ENCODE measurements around the gene EZH1. TPM values are rescaled to one million over a fixed set of nuclear protein-coding genes. Genes with fewer than 3 reads are reported as not detected.
"Not testable (repeated sequence)": the region's sequence is repeated elsewhere in the genome, so short reads cannot be mapped to it uniquely, and the experiment has no call there.

EZH1 gene
- total RNA-seq, 1 experiment from 2014 or later, result 4.5 TPM

DNA sequence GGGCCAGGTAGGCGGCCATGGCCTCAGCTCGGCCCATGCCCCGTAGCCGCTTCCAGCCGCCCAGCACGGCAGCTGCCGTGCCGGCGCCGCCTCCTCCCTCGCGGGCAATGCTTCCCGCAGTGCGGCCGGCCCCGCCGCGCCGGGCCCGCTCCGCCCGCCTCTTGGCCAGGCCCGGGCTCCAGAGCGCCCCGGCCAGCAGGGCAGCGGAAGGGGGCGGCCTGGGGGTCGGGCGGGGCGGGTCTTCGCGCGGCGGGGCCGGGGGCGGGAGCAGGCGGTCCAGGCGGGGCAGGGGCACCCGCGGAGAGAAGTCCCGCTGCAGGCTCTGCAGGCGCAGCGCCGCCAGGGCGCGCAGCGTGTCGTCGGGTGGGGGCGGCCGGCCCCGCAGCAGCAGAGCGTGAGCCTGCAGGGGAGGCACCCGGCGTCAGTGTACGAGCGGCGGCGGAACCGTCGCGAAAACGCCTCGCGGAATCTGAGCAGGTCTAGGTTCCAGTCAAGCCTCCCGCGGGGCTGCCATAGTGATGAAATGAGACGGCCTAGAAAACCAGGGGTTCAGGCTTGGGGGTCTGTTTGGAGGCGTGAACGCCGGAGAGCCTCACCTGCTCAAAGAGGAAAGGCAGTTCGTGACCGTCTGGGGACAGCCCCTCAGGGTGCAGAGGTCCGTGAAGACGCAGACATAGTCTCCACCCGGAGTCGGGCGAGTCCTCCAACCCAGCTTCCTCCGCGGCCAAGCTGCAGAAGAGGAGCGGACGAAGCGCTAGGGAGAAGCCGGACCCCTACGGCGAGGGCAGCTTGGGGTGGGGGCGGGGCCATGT, 74.7 kb downstream of the EZH1 start:
- no peak for DNase-seq (ENCODE audit: low spot score)

- DNase-seq (ENCODE audit: low spot score), result no peak
Observed at GRCh38 chr17:42669705-42669976, 75.2 kb downstream of the EZH1 start.

DNA sequence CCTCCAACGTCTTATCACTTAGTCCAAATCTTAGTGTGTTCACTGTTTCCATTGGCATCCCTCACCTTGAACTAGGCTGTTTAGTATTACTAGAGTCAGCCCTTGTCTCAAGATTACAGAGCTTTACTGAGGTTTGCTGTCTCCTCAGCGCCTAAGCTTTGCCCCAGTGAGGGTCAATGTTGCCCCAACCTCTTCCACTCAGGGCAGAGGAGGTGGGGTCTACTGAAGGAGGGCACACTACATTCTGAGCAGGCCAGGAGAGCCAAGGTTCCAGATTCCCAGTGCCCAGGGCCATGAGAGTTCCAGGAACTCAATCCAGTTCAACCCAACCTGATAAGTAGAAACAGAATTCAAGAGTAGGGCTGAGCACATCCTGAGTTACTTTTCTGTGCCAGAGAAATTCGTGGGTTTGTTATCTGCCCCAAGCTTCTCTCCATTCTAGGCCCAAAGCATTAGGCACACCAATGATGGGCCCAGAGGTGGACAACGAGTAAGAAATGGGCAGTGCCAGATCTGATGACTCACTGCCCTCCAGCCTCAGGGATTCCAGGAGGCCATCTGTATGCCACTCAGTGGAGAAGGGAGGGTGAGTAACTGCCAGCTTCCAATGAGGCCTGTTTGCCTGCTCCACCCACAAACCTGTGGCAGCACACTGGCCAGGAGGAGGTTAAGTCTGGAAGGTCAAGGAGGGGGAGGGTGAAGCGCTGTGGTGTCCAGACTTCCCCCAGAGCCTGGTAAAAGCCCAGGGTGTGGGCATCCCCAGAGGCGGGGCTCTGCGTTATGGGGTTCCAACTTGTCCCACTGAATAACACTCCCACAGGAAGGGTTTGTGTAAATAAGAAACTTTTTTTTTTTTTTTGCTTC, 77.5 kb downstream of the EZH1 start:
- peak; percentile 93 for DNase-seq (ENCODE audit: low spot score)

GRCh38 chr17:42666126-42666525, 78.7 kb downstream of the EZH1 start:
- DNase-seq (ENCODE audit: low spot score), result not testable (repeated sequence)

- no peak for DNase-seq (ENCODE audit: low spot score)
Observed at GRCh38 chr17:42665581-42666001, 79.2 kb downstream of the EZH1 start.

DNA sequence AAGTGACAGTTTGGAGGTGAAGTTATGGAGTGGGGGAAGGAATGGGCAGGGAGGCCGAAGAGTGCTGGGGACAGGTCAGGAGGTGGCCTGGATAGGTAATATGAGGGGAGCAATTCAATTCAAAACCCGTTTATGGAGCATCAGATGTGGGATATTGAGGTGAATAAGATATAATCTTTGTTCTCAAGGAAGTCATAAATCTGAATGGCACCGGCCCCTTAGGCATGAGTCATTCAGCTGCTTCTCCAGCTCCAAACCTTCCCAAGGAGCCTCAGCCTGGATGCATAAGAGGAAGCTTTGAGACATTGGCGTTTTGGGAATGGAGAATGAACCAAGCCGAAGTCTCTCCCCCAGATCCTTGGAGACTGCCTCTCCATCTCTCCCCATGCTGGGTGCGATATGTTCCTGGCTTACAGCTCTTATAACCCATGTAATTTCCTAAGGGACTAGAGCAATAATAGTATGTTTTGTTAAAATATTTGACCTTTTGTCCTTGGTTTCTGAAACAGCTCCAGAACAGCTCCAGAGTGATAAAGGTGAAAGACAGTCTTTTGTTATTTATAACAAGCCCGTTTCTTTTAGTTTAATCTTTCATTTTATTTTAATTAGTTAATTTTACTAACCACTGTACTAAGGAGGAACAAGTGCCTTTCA, 84.0 kb downstream of the EZH1 start:
- peak; percentile 39 for DNase-seq (ENCODE audit: low spot score)

GRCh38 chr17:42659932-42660274, 84.9 kb downstream of the EZH1 start:
- DNase-seq (ENCODE audit: low spot score), result not testable (repeated sequence)

DNA sequence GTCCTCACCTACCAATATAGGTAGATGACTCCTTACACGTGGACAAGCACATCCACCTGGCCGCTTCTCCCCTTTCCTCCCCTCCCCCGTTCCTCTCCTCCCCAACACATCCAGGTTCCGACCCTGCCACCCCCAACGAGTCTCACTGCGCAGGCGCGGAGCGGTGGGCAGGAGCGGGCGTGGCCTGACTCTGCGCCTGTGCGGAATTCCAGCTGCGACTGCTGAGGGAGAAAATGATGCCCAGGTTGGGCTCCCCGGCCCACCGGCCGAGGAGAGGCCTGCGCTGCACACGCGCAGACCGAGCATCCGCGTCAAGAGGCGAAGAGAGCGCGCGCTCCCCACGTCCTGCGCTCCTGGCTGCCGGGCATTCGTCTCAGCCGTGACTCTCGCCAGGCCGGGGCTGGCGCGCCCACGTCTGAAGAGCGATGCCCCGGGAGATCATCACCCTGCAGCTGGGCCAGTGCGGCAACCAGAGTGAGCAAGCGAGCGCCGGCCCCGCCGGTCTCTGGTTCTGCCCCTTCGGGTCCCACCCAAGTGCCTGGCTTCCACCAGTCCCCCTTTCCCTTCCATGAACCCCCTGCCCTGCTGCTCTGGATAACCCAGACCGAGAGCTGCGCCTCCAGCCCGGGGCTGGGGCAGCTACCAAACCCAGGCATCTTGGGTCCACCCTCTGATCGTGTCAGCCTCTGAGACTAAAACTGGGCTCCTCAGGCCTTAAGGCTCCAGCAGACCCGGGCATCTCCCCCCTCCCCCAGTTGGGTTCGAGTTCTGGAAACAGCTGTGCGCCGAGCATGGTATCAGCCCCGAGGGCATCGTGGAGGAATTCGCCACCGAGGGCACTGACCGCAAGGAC, 85.5 kb downstream of the EZH1 start, which contains the start of gene TUBG2:
TSS of gene TUBG2 (plus strand) at position 206 of the 853 bp plus-strand sequence. CDS start at position 426, 220 bp downstream.
- DNase-seq (ENCODE audit: low spot score), result peak; percentile 76

GRCh38 chr17:42657824-42658588, 86.8 kb downstream of the EZH1 start:
- no peak for DNase-seq (ENCODE audit: low spot score)

DNA sequence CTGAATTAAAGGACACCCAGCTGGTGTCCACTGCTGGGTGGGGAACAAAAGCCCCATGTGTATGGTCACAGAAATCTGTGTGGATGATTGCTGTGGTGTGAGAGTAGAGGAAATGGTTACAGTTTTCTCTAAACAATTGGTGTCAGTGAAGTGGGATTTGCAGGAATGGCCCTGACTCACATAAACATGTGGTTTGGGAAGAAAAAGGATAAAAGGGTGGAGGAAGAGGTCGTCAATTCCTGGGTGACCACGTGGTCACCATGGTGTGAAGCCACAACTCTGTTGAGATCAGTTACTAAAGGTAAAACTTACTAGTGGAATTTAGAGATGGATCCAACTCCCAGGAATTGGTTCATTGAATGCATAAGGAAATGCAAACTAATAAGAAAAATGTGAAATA, 89.3 kb downstream of the EZH1 start:
- peak; percentile 96 for DNase-seq (ENCODE audit: low spot score)

GRCh38 chr17:42653179-42654124, 91.4 kb downstream of the EZH1 start:
- no peak for DNase-seq (ENCODE audit: low spot score)

DNA sequence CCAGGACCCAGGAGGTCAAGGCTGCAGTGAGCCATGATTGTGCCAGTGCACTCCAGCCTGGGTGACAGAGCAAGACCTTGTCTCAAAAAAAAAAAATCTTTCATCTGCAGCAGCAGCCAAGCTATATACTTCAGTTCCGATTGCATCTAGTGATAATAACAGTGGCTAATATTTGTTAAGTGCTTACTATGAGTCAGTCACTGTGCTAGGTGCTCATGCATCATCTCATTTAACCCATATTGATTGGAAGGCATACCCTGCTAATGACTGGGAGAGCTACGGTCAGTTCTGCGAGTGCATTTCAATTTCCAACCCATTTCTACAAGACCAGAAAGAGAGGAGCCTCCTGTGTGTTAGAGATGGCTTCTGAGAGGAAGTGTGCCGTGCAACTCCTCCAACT, 93.4 kb downstream of the EZH1 start:
- no peak for DNase-seq (ENCODE audit: low spot score)

Other genes with a start within 250 kb of the EZH1 start
- 18.7 and 35.1 TPM in 2 replicates for gene NAGLU, start 208.8 kb downstream of the EZH1 start, total RNA-seq (2014; rRNA removed; shearing (Covaris generic))
- gene HSD17B1, start 192.1 kb downstream of the EZH1 start, total RNA-seq (2014; rRNA removed; shearing (Covaris generic)), result 0.47 and 0.48 TPM in 2 replicates
- gene COASY, start 182.9 kb downstream of the EZH1 start, total RNA-seq (2014; rRNA removed; shearing (Covaris generic)), result 26.8 and 31.9 TPM in 2 replicates
- gene MLX, start 177.9 kb downstream of the EZH1 start, total RNA-seq (2014; rRNA removed; shearing (Covaris generic)), result 23.2 and 31.9 TPM in 2 replicates
- 11.9 and 12.6 TPM in 2 replicates for gene PSMC3IP, start 167.3 kb downstream of the EZH1 start, total RNA-seq (2014; rRNA removed; shearing (Covaris generic))
- gene RETREG3, start 135.7 kb downstream of the EZH1 start, total RNA-seq (2014; rRNA removed; shearing (Covaris generic)), result 28.7 and 49.5 TPM in 2 replicates
- gene TUBG1, start 135.4 kb downstream of the EZH1 start, total RNA-seq (2014; rRNA removed; shearing (Covaris generic)), result 74.3 and 92.3 TPM in 2 replicates
- gene TUBG2, start 85.8 kb downstream of the EZH1 start, total RNA-seq (2014; rRNA removed; shearing (Covaris generic)), result 5.5 and 7.5 TPM in 2 replicates
- gene PLEKHH3, start 68.0 kb downstream of the EZH1 start, total RNA-seq (2014; rRNA removed; shearing (Covaris generic)), result 3.3 and 5.9 TPM in 2 replicates
- 0.23 and 0.74 TPM in 2 replicates for gene CCR10, start 63.2 kb downstream of the EZH1 start, total RNA-seq (2014; rRNA removed; shearing (Covaris generic))
- gene CNTNAP1, start 62.5 kb downstream of the EZH1 start, total RNA-seq (2014; rRNA removed; shearing (Covaris generic)), result 6.7 and 7.0 TPM in 2 replicates
- gene RAMP2, start 16.2 kb upstream of the EZH1 start, total RNA-seq (2014; rRNA removed; shearing (Covaris generic)), result not detected in 2 replicates
- 85.2 and 95.4 TPM in 2 replicates for gene VPS25, start 28.4 kb upstream of the EZH1 start, total RNA-seq (2014; rRNA removed; shearing (Covaris generic))
- gene WNK4, start 35.6 kb upstream of the EZH1 start, total RNA-seq (2014; rRNA removed; shearing (Covaris generic)), result not detected in 2 replicates
- gene COA3, start 53.7 kb upstream of the EZH1 start, total RNA-seq (2014; rRNA removed; shearing (Covaris generic)), result 124 and 139 TPM in 2 replicates
- not detected in 2 replicates for gene CNTD1, start 53.8 kb upstream of the EZH1 start, total RNA-seq (2014; rRNA removed; shearing (Covaris generic))
- gene BECN1, start 79.2 kb upstream of the EZH1 start, total RNA-seq (2014; rRNA removed; shearing (Covaris generic)), result 44.2 and 69.8 TPM in 2 replicates
- 109 and 113 TPM in 2 replicates for gene PSME3, start 88.4 kb upstream of the EZH1 start, total RNA-seq (2014; rRNA removed; shearing (Covaris generic))
- gene AOC2, start 99.5 kb upstream of the EZH1 start, total RNA-seq (2014; rRNA removed; shearing (Covaris generic)), result 0.45 TPM in 1 of 2 replicates, not detected in the other
- 0.04 and 0.06 TPM in 2 replicates for gene AOC3, start 106.2 kb upstream of the EZH1 start, total RNA-seq (2014; rRNA removed; shearing (Covaris generic))
- gene G6PC1, start 155.8 kb upstream of the EZH1 start, total RNA-seq (2014; rRNA removed; shearing (Covaris generic)), result not detected in 2 replicates
- gene AARSD1, start 219.4 kb upstream of the EZH1 start, total RNA-seq (2014; rRNA removed; shearing (Covaris generic)), result 23.7 and 27.2 TPM in 2 replicates
- 0.19 TPM in 1 of 2 replicates, not detected in the other for gene PTGES3L, start 235.0 kb upstream of the EZH1 start, total RNA-seq (2014; rRNA removed; shearing (Covaris generic))
- 3.6 and 3.8 TPM in 2 replicates for gene RUNDC1, start 235.5 kb upstream of the EZH1 start, total RNA-seq (2014; rRNA removed; shearing (Covaris generic))